CD4-positive, alpha-beta T cell treated with Interleukin-1 beta for 1 hour (primary cell): ENCODE results near the gene FAM120A.

Experiments
- DNase-seq, 2 donors: peaks; one replicate each; pipeline ENCODE4 v3.0.0-alpha.2; 2020 to 2022

FAM120A gene

DNA sequence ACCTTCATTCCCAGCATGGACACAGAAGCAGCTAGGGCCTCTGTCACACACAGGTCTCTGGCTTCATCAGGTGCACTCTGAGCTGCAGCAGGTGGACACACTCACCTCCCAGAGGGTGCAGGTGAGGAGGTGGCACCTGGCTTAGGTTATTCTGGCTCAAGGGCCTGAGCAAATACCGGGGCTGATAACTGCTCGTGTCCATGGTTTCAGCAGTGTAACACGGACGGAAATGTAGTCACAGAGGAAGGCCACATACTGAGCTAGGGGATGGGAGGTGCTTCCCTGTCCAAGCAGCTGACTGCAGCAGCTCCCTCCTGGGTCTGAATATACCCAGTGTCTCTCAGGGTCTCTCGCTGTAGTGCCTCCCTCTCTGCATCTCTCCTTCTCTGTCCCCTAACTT is 130.6 kb downstream of the FAM120A start:
- no peak for DNase-seq

DNA sequence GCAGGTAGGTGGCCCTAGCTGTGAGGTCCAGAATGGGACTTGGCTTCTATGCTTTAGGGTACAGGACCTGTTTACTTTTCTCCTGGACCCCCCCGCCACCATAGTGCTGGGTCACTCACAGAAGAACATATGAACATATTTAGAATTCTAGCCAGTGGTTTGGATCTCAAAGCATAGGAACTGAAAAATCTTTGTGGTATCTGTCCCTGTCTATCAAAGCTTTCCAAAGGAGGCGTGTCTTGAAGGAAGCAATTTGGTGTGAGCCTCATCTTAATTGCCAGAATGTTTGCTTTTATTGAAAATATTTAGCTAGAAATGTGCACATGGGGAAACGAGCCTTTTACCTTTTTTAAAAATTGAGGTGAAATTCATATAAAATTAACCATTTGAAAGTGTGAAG is 131.1 kb downstream of the FAM120A start:
- DNase-seq: no peak

DNA sequence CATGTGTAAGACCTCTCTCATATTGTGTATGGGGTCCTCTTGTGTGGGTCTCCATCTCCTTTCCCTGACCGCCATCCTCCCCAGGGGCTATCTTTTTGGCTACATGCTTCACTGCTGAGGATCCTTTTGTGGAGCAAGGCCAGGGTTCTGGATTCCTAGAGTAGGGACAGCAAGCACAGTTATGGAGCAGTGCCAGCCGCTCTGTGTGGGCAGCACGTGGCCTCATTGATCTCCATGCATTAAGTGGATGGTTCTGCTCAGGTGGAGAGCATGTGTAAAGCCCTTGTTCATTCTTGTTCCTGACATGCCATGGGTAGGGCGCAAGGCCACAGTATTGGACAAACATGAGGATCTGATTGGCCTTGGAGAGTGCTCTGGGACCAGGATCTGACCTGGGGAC is 133.8 kb downstream of the FAM120A start:
- DNase-seq: no peak

DNA sequence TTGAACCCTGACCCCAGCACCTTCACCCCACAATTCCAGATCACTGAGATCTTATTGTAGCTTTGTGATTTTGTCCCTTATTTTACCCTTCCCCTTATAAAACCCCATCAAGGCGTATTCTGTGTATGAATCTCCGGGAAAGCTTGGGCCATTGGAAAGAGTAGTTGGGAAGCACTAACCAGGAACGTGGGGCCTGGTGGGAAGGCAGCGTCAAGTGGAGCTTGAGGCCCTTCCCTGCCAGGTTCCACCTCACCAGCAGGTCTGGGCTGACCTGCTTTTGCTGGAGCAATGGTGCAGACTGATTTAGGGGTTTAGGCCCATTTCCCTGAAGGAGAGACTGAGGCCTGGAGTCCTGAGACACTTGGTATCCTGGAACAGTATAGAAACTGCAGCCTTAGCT is 134.2 kb downstream of the FAM120A start:
- DNase-seq: no peak

DNA sequence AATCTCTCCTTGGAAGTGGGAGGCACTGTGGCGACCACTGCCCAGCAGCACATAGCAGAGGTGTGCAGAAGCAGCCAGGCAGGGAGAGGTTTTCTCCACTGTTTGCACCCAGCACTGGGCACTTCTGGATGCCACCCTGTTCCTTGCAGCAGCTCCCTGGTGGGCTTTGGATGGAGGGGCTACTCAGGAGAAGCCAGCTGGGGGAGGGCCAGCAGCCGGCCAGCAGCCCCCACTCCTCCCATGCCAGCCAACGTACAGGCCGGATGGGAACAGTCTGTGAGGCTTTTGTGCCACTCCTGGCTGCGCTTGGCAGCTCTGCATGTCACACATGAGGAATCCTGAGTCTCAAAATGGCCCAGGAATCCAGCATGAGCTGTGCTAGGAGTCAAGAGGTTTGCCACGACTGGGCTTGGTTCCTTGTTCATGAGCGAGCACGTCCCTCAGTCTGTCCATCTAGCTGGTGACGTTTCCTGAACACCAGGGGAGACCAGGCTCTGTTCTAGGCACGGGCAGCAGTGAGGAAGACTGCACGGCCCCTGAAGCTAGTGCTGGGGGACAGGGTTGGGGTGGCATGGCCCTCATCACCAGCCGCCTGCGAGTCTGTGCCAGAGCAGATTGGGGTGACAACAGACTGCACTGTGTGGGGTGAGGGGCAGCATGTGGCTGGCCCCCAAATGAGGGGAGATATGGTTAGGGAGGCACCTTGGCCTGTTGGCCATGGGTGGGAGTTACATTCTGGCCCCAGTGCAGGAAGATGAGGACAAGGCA is 135.0 kb downstream of the FAM120A start:
- DNase-seq: no peak

DNA sequence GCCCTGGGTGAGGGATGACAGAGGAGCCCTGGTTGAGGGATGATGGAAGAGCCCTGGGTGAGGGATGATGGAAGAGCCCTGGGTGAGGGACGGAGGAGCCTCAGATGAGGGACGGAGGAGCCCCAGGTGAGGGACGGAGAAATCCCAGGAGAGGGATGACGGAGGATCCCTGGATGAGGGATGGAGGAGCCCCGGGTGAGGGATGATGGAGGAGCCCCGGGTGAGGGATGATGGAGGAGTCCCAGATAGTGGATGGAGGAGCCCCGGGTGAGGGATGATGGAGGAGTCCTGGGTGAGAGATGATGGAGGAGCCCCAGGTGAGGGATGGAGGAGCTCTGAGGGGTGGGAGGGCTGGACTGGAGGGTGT is 135.8 kb downstream of the FAM120A start:
- no peak for DNase-seq

DNA sequence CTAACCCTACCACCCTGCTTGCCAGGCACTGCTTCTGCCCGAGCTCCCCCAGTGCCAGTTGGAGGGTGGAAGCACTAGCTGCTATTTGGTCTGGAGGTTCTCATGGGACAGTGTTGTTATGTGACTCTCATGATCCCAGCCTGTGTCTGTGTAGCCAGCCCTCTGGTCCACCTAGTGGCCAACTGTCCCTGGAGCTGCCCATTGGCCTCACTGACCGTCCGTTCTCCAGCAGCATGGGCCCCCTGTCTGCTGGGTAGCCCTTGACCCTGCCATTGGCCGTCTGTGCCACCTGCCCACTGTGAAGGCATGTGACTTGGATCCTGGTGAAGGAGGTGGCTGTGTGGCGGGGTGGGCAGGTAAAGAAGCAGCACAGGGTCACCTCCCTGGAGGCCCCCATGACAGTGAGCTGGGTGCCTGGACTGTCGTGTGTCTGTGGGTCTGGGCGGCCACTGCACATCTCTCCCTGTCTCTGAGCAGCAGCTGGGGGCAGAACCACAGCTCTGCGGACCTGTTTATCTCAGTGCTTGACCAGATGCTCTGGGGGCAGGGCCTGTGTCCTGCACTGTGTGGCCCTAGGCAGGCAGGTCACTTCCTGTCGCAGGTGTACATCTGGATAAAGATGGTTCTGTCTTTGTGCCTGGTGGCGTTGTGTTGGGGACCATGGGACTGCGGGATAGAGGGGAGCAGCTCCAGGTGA is 136.3 kb downstream of the FAM120A start:
- no peak for DNase-seq

DNA sequence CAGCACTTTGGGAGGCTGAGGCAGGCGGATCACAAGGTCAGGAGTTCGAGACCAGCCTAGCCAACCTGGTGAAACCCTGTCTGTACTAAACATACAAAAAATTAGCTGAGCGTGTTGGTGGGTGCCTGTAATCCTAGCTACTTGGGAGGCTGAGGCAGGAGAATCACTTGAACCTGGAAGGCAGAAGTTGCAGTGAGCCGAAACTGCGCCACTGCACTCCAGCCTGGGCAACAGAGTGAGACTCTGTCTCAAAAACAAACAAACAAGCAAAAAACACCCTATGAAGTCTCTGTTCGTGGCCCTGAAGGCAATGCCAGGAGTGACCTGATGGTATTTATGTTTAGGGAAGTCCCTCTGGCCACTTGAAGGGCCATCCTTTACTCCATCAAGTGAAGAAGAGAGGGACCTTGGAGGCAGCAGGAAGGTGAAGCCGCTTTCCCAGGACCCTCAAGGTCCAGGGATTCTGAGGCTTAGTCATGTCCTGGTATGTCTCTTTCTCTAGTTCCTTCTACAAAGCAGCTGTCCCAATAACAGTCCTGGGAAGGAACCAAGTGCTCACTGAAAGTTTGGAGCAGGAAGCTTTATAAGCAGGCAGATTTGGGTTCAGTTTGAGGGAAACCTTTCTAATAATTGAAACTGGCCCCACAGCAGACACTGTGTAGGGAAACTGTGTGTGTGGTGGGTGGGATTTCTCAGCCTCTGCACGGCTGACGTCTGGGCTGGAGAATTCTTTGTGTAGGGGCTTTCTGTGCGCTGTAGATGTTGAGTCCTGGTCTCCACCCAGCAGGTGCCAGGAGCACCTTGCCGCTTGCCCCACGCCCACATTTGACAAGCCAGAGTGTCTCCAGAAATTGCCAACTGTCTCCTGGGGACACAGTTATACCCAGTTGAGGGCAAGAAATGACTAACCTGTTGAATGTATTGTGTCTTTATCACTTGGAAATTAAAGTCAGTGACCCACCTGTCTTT is 137.4 kb downstream of the FAM120A start:
- DNase-seq: no peak

DNA sequence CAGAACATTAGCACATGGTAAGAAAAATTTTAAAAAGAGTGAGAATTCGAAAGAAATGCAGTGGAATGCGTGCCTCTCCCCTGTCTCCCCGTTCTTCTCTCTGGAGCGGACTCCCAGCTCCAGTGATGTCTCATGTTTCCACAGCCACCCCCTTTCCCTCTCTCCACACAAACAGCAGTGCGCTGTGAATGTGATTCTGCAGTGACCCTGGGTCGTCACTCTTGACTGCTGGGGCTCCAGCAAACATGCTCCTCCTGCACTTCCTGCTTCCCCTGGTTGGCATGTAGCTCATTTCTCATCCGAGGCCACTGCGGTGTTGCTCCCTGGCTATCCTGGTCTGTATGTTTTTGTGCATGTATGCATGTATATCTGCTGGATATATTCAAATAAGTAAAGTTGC is 138.2 kb downstream of the FAM120A start:
- no peak for DNase-seq

DNA sequence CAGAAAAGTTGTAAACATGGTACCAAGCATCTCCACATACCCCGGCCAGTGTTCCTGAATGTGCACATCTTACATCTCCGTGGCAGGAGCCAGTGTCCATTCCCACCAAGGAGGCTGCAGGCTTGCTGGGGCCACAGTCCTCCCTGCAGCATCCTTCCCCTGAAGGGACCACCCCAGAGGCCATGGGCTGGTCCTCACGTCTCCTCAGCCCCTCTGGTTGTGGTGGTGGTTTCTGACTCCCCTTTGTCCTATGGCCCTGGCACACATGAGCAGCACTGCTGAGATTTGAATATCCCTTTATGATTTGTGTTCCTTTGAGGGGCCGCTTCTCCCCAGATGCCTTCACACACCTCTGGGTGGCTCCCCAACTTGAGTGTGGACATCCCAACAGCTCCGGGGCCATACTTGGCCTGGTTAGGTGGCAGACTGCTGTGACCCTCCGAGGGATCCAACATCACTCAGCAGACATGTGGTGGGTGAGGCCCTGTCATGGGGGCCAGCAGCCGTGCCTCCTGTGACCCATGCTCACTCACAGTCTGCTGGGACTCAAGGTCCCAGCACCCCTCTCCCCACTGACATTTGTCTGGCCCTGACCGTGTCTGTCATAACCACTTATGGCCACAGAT is 139.2 kb downstream of the FAM120A start:
- no peak for DNase-seq

DNA sequence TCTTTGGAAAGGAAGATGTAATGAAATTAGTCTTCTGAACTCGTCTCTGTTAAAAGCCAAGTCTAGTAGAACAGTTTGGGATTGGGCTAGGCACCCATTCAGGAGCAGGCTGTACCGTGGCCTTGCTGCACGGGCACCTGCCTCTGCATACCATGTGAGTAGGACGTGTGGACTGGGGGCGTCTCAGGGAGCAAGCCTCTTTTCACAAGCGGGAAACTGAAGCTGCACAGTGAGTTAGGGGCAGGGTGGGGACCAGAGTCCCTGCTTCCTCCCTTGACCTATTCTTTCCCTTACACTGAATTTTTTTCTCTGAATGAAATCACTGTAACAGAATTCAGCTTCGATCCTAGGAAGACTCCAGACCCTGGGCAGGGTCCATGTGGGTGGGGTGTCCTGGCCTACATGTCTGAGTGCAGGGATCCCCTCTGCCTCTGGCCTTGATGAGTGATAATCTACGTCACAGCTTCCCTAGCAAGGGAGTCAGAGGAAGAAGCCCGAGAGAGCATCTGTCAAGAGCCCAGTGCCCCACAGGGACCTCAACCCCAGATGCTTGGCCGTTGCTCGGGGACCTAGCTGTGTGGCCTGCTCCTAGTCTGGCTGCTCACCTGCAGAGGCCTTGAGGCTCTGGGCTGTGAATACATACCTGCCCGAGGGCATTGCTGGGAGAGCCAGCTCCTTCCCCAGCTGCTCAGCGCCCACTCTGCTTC is 140.0 kb downstream of the FAM120A start:
- no peak for DNase-seq

DNA sequence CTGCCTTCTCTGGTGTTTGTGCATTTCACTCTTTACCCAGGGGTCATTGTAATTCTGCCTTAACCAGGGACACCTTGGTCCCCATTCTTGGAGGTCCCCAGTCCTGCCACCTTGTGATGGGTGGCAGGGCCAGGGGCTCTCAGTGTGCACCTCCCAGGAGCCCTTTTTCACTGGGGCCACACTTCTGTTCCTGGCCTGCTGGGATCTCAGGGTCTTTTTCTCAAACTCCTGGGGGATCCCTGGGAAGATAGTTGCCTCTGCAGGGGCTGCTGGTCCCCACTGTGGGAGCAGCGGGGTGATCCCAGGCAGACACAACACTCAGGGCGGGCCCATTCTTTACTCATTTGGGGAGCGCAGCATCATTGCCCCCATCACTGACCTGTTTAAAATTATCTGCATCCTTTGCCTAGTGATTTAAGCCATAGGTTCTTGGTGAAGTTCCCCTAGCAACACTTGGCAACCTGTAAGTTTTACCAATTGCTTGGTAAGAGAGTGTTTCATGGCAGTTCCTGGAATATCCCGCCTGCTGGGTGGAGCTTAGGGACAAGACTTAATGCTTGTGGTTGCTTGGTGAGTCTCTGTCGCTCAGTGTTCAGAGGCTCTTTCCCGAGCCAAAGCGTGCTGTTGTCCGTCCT is 140.6 kb downstream of the FAM120A start:
- DNase-seq: no peak

DNA sequence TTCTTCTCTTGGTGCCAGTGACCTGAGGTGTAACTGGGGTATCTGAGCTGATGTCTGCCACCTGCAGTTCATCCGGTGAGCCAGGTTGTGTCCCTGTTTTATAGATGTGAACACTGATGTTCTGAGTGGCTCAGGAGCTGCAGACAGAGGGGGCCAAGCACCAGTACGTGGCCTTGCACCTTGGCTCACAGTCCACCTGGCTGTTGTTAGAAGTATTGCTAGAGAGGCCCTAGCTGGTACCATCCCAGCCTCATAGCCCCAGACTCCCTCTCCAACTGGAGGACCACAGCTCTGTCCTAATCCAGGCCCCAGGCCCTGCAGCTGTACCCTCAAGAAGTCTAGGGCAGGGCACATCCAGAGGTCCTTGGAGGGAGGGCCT is 141.1 kb downstream of the FAM120A start:
- DNase-seq: no peak

DNA sequence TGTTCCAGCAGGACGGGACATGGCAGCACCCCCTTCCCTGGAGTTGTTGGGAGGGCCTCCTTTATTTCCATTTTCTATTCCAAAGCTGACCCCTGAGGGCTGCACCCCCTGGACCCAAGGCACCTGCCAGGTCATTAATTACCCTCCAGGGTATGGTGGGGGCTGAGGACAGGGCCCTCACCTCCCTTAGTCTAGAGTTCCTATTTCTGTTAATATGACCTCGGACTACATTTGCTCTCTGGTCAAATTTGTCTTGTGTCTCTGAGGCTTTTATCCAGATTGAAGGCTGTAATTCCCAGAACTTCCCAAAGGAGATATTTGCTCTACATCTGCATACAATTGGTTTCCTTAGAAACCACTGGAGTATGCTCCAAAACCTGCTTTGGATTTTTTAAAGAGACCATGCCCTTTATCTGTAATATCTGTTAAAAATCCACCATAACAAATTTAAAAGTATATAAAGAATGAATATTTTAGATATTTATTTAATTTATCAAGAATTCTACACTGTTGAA is 141.7 kb downstream of the FAM120A start:
- DNase-seq: no peak

DNA sequence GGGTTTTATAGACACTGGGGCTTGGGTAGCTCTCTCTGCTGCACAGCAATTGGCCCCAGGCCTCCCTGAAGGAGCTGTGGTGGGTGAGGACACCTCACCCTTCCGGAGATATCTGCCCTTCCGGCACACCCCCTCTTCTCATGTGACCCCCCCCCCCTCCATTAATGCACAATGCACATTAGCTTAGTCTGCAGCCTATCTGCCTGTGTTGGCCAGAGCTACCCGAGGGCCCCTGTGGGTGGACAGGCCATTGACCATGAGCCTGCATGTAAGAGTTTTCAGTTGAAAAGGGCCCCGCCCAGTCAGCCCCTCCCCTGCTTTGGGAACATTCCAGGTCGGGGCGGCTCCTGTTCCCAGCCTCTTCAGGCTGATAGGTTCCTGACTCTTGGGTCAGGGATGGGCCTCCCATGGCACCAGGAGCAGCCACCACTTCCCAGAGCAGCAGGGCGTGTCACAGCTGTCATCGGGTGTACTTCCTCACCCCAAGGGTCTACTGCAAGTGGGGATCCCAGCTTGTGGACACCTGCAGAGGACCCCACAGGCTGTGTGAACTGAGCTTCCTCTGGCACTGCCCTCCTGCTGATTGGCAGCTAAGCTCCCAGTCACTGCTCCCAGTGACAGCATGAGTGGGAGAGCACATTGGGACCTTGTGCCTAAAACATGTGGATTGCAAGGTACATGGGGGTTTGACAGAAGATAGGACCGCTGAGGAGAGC is 142.7 kb downstream of the FAM120A start:
- no peak for DNase-seq

DNA sequence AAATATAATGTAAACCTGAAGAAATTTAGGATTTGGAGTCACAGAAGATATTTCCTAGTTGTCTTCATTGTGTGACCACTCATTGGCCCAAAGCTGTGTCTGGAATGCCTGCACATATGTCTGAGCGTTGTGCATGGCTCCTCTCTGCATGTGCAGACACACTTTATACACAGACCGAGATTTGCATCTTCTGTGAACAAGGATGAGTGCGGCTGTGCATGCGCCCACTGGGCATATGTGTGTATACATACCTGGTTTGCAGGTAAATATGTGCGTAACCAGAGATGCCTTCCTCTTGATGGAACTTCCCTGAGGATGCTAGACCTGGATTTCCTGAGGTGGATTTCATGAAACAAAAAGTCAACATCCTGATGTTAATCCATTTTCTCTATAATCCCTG is 144.0 kb downstream of the FAM120A start:
- DNase-seq: no peak

DNA sequence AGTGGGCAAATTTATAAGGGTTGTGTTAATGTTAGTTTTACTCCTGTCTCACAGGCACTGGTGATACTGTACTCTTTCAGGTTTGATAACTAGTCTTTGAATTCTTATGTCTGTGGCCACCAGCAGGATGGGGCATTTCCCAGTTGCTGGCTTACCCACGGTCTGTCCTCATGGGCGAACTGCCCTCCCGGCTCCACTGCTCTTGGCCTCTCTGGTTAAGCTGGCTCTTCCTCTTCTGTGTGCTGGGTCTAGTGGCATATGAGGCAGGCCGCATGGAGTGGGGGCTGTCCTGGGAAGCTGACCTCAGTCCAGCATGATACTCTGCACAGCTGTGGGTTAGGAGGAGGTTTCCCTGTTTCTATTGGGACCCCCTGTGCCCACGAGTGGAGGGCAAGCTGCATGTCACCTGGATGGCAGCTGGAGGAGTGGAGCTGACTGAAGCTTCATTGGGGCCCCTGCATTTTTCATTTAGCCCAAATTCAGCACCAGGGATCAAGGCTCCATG is 144.4 kb downstream of the FAM120A start:
- no peak for DNase-seq

DNA sequence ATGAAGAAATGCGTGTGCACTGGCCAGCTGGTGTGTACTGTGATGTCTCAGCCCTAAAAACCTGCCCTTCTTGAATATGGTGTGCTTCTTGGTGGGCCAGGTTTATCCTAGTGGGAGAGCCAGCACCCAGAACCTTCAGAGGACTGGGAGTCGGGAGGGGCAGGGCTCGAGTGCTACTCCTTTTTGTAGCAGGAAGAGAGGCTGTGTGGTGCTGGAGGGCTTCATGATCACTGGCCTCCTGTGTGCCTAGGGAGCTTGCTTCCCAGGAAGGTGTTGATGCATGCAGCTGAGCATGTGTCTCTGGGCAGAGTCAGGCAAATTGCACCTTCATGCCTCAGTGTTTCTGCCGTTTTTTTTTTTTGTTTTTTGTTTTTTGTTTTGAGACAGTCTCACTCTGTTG is 144.9 kb downstream of the FAM120A start:
- no peak for DNase-seq

DNA sequence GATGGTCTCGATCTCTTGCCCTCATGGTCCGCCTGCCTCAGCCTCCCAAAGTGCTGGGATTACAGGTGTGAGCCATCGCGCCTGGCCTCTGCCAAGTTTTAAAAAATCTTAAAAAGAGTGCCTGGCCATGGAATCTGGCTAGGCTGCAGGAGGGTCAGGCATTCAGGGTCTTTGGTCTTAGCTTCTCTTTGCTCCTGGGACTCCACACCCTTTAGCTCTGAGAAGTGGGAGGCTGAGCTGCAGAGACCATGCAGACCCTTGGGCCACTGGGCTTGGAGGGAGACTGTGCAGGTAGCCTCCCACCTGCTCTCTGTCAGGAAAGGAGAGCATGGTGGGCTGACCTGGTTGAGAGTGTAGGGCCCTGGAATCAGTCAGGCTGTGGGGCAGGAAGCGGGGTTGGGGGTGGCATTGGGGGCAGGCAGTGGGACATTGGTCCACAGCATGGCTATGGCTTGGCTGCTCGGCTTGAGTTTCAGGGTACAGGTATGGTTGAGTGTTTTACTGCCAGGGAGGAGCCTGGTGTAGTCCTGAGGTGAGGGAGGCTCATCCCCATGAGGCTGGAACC is 145.7 kb downstream of the FAM120A start:
- DNase-seq: no peak

DNA sequence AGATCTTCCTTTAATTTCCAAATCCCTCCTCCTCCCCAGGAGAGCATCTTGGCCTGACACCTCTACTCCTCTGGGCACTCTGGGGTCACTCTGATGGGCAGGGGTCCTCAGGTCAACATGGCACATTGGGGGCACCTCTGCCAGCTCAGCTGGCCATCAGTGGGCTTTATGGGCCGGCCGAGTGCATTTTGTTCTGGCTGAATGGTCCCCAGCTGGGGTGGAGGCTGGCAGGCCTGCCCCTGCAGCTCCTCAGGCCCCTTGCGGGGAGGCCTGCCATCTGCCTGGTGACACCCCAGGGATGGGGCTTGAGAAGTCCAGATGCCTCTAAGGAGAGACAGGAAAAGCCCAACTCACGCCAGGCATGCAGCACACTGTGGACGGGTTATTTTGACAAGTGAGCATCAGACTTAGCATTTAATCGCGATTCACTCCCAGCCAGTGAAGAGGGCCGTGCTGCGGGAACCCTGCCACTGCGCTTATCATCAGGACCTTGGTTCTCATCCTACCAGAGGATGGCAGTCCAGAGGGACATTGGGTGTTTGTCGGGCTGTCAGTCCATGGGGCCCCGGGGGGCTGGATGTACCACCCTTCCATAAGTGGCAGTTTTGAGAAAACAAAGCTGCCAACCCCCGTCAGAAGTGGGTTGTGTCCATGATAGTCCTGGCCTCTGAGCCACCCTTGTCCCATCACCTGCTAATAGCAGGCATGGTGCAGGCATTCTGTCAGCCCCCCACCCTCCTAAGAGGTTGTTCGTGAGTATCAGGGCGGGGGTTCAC is 146.6 kb downstream of the FAM120A start:
- no peak for DNase-seq
